ENCODE results near the gene SIRT7. TPM values are rescaled to one million over a fixed set of nuclear protein-coding genes. Genes with fewer than 3 reads are reported as not detected.
A peak's percentile ranks its signal among the peaks of the same experiment; 100 is the strongest.

Gene SIRT7
- total RNA-seq, 1 experiment from 2014 or later: 19.6 TPM

DNA sequence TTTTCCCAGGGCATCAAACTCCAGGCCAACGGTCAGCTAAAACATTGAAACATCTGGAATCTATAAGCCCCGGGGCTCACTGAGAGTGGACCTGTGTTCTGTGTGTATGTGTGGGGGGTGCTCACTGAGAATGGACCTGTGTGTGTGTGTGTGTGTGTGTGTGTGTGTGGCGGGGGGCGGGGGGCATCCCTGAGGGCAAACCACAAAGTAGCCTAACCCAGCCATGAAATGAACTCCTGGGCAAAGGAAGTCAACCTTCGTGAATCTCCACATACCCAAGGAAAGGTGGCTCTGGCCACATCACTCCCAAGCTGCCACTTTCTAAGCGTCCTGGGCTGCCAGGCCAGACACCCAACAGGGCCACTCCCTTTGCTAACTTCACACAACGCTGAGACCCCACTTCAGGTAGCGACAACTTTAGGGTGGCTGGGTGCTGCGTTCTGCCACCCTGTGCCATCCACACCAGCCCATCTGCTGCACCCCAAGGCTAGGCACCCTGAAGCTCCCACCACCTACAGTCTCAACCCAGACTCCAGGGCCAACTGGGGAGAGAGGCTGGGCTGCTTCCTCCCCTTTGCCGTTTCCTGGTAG, 8.0 kb upstream of the SIRT7 start:
- no peak for DNase-seq
- peaks cover 31% of the 10 kb centered on the region for H3K4me1 ChIP-seq (ENCODE audit: low read length)
- no peaks in the 10 kb centered on the region for H3K9me2 ChIP-seq (replicated peaks; ENCODE audit: insufficient read depth, low read length)
- no peaks in the 10 kb centered on the region for H3K27me3 ChIP-seq (ENCODE audit: low read length)
- peak overlapping the region; percentile 81 for H3K4me3 ChIP-seq (ENCODE audit: low read length)
- H3K36me3 ChIP-seq (ENCODE audit: insufficient read depth, low read length): no peaks in the 10 kb centered on the region
- H2AFZ ChIP-seq (ENCODE audit: low read length): no peak overlapping the region
- peak overlapping the region; percentile 96 for H3K9ac ChIP-seq (ENCODE audit: low read length)
- peak overlapping the region; percentile 69 for H3K27ac ChIP-seq (ENCODE audit: low read length)
- no peaks in the 10 kb centered on the region for H3K9me3 ChIP-seq (ENCODE audit: low read length)
- H3K4me2 ChIP-seq (ENCODE audit: low read depth, low read length, poor library complexity, severe bottlenecking): peak overlapping the region; percentile 96
- peaks cover 48% of the 10 kb centered on the region for H3K79me2 ChIP-seq (ENCODE audit: low read length)
- H4K20me1 ChIP-seq (ENCODE audit: insufficient read depth, low read depth, low read length): peaks cover 17% of the 10 kb centered on the region; the same call in 1 of the 2 replicates

GRCh38 chr17:81924557-81925532, 6.9 kb upstream of the SIRT7 start:
- Histone ChIP-seq H3K4me2 (ENCODE audit: low read depth, low read length, poor library complexity, severe bottlenecking) (peak overlapping the region; percentile 51), H3K79me2 (ENCODE audit: low read length) (peaks cover 48% of the 10 kb centered on the region), H3K4me1 (ENCODE audit: low read length) (peaks cover 31% of the 10 kb centered on the region), H3K4me3 (ENCODE audit: low read length) (peak overlapping the region; percentile 32; the same call in 1 of the 2 replicates), H3K36me3 (ENCODE audit: insufficient read depth, low read length) (no peaks in the 10 kb centered on the region), H4K20me1 (ENCODE audit: insufficient read depth, low read depth, low read length) (peaks cover 19% of the 10 kb centered on the region; the same call in 1 of the 2 replicates), H3K9me2 (replicated peaks; ENCODE audit: insufficient read depth, low read length) (no peaks in the 10 kb centered on the region), H3K27me3 (ENCODE audit: low read length) (no peaks in the 10 kb centered on the region), H3K9me3 (ENCODE audit: low read length) (no peaks in the 10 kb centered on the region), H3K9ac (ENCODE audit: low read length) (peak overlapping the region; percentile 46), H3K27ac (ENCODE audit: low read length) (peak overlapping the region; percentile 12; the same call in 1 of the 2 replicates), H2AFZ (ENCODE audit: low read length) (no peak overlapping the region)
- DNase-seq: peak; percentile 54

DNA sequence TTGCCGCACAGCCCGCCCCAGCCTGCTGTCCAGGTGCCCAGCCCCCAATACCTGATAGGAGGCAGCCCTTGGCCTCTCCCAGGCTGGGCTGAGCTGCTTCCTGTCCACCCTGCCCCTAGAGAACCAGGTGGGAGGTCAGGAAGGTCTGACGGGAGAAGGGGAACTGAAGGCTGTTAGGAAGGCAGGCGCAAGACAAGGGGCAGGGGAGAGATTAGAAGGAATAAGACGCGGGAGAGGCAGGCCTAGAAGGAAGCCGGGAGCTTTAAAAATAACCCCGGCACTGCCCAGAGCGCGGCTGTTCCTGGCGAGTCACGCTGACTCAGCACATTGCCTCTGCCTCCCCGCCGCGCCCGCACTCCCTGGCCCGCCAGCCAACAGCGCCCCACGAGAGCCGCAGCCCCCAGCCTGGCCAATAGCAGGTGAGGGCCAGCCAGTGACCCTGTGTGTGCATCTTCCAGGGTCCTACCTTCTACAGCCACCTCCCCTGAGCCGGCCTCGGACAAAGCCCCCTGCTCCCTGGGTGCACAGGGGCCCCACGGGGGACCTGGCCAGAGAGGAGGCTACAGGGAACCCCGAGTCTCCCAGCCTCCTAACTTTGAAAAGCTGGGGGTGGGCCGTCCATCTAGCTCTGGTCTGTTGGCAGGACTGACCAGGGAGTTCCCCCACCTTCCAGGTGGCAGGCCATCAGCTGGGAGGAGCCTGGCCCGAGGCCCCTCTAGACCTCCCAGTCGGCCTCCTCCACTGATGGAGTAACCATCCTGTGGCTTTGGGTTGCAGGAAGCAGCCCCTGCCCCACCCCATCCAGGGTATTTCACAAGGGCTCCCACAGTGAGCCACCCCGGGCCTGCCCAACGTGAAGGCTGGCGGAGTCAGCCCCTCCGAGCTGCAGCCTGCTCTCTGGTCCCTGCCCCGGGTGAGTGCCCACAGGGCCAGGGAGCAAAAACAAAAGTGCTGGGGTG, 5.6 kb upstream of the SIRT7 start:
- H3K27ac ChIP-seq (ENCODE audit: low read length): no peak overlapping the region; the same call in 1 of the 2 replicates

DNA sequence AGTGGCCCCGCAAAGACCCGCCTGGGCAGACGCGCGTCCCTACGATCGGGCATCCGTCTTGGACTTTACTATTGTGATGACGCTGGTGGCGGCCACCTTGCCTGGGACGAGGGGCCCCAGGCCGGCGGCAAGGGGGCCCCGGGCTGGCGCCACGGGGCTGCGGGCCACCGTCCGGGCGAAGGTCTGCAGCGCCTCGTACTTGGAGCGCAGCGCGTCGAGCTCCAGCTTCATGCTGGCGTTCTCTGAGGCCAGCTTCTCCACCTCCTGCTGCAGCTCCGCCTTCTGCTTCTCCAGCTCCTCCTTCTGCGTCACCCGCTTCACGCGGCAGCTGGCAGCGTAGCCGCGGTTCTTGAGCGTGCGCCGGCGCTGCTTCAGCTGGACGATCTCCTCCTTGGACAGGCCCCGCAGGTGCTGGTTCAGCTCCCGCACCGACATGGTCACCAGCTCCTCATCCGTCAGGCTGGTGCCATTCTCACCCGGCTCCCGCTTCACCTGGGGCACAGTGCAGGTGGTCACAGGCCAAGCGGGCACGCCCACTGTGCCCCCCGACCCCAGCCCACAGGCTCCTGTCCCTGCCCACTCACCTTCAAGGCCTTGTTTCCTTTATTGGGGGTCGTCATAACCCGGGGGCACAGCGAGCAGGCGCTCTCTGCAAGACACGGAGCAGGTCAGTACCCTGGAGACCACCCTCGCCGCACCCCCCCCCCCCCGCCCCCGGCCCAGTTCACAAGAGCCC, 4.8 kb upstream of the SIRT7 start:
- H3K79me2 ChIP-seq (ENCODE audit: low read length): peaks cover 50% of the 10 kb centered on the region
- H3K9ac ChIP-seq (ENCODE audit: low read length): no peak overlapping the region
- H3K27ac ChIP-seq (ENCODE audit: low read length): no peak overlapping the region
- no peak for DNase-seq
- H3K9me3 ChIP-seq (ENCODE audit: low read length): no peaks in the 10 kb centered on the region
- H3K9me2 ChIP-seq (replicated peaks; ENCODE audit: insufficient read depth, low read length): no peaks in the 10 kb centered on the region
- no peak overlapping the region for H3K4me3 ChIP-seq (ENCODE audit: low read length)
- H3K4me1 ChIP-seq (ENCODE audit: low read length): peaks cover 26% of the 10 kb centered on the region
- H3K27me3 ChIP-seq (ENCODE audit: low read length): no peaks in the 10 kb centered on the region
- peaks cover 19% of the 10 kb centered on the region; the same call in 1 of the 2 replicates for H4K20me1 ChIP-seq (ENCODE audit: insufficient read depth, low read depth, low read length)
- no peak overlapping the region for H2AFZ ChIP-seq (ENCODE audit: low read length)
- H3K4me2 ChIP-seq (ENCODE audit: low read depth, low read length, poor library complexity, severe bottlenecking): no peak overlapping the region
- H3K36me3 ChIP-seq (ENCODE audit: insufficient read depth, low read length): no peaks in the 10 kb centered on the region

More for the DNA sequence above, 5.6 kb upstream of the SIRT7 start:
- Histone ChIP-seq H3K9me3 (ENCODE audit: low read length) (no peaks in the 10 kb centered on the region), H2AFZ (ENCODE audit: low read length) (no peak overlapping the region), H3K4me1 (ENCODE audit: low read length) (peaks cover 29% of the 10 kb centered on the region), H3K4me2 (ENCODE audit: low read depth, low read length, poor library complexity, severe bottlenecking) (no peak overlapping the region), H3K4me3 (ENCODE audit: low read length) (no peak overlapping the region), H3K36me3 (ENCODE audit: insufficient read depth, low read length) (no peaks in the 10 kb centered on the region), H3K9me2 (replicated peaks; ENCODE audit: insufficient read depth, low read length) (no peaks in the 10 kb centered on the region), H3K9ac (ENCODE audit: low read length) (no peak overlapping the region), H3K79me2 (ENCODE audit: low read length) (peaks cover 48% of the 10 kb centered on the region), H3K27me3 (ENCODE audit: low read length) (no peaks in the 10 kb centered on the region), H4K20me1 (ENCODE audit: insufficient read depth, low read depth, low read length) (peaks cover 19% of the 10 kb centered on the region; the same call in 1 of the 2 replicates)
- DNase-seq: no peak

DNA sequence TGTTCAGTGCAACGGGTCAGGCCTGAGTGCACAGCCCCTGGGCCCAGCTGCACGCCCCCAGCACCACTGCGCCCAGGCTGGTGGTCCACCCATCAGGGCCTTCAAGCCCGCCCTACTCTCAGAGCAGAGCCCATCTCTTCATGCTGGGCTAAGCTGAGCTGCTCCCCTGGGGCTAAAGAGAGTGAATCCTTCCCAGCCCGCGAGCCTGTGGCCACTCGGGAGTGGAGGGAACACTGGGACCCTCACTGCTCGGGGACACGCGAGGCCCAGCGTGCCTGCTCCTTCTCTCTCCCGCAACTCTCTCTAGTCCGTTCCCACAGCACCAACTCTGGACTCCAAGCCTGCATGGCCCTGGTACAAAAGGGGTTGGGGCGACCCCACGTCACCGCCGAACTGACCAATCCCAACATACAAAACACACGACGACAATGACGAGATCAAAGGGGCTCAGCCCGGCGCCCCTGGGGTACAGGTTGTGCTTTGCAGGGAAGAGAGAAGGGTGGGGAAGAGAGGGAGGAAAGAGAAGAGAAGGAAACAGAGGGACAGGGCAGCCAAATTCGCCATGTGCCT, 4.1 kb upstream of the SIRT7 start:
- H3K4me2 ChIP-seq (ENCODE audit: low read depth, low read length, poor library complexity, severe bottlenecking): no peak overlapping the region
- peaks cover 23% of the 10 kb centered on the region; the same call in 1 of the 2 replicates for H4K20me1 ChIP-seq (ENCODE audit: insufficient read depth, low read depth, low read length)
- peaks cover 28% of the 10 kb centered on the region for H3K4me1 ChIP-seq (ENCODE audit: low read length)
- no peaks in the 10 kb centered on the region for H3K9me3 ChIP-seq (ENCODE audit: low read length)
- no peak overlapping the region for H3K4me3 ChIP-seq (ENCODE audit: low read length)
- H3K27me3 ChIP-seq (ENCODE audit: low read length): no peaks in the 10 kb centered on the region
- H3K27ac ChIP-seq (ENCODE audit: low read length): no peak overlapping the region
- no peak for DNase-seq
- H3K79me2 ChIP-seq (ENCODE audit: low read length): peaks cover 55% of the 10 kb centered on the region
- no peak overlapping the region for H2AFZ ChIP-seq (ENCODE audit: low read length)
- no peaks in the 10 kb centered on the region for H3K9me2 ChIP-seq (replicated peaks; ENCODE audit: insufficient read depth, low read length)
- no peaks in the 10 kb centered on the region for H3K36me3 ChIP-seq (ENCODE audit: insufficient read depth, low read length)
- no peak overlapping the region for H3K9ac ChIP-seq (ENCODE audit: low read length)

GRCh38 chr17:81921537-81921862, 3.5 kb upstream of the SIRT7 start:
- H3K4me1 ChIP-seq (ENCODE audit: low read length): peaks cover 34% of the 10 kb centered on the region
- H3K4me2 ChIP-seq (ENCODE audit: low read depth, low read length, poor library complexity, severe bottlenecking): no peak overlapping the region
- peaks cover 55% of the 10 kb centered on the region for H3K79me2 ChIP-seq (ENCODE audit: low read length)
- H3K9me2 ChIP-seq (replicated peaks; ENCODE audit: insufficient read depth, low read length): no peaks in the 10 kb centered on the region
- H3K27me3 ChIP-seq (ENCODE audit: low read length): no peaks in the 10 kb centered on the region
- H3K9ac ChIP-seq (ENCODE audit: low read length): no peak overlapping the region
- H2AFZ ChIP-seq (ENCODE audit: low read length): no peak overlapping the region
- H4K20me1 ChIP-seq (ENCODE audit: insufficient read depth, low read depth, low read length): peaks cover 28% of the 10 kb centered on the region; the same call in 1 of the 2 replicates
- no peaks in the 10 kb centered on the region for H3K36me3 ChIP-seq (ENCODE audit: insufficient read depth, low read length)
- no peak for DNase-seq
- H3K9me3 ChIP-seq (ENCODE audit: low read length): no peaks in the 10 kb centered on the region
- H3K27ac ChIP-seq (ENCODE audit: low read length): no peak overlapping the region
- no peak overlapping the region for H3K4me3 ChIP-seq (ENCODE audit: low read length)
